Activated gamma-delta T cell (primary cell): ENCODE results near the gene SEC11A.
A peak's percentile ranks its signal among the peaks of the same experiment; 100 is the strongest.
"Not testable (repeated sequence)": the region's sequence is repeated elsewhere in the genome, so short reads cannot be mapped to it uniquely, and the experiment has no call there.

Experiments used
- DNase-seq: peaks from one replicate; lab custom pipeline; 2025; lab: John Stamatoyannopoulos, UW
- total RNA-seq, 2 donors: gene quantifications; one replicate each; lab custom pipeline; 2026; lab: John Stamatoyannopoulos, UW

SEC11A gene
- total RNA-seq: 59.5 to 80.3 reads per million in 2 donors

DNA sequence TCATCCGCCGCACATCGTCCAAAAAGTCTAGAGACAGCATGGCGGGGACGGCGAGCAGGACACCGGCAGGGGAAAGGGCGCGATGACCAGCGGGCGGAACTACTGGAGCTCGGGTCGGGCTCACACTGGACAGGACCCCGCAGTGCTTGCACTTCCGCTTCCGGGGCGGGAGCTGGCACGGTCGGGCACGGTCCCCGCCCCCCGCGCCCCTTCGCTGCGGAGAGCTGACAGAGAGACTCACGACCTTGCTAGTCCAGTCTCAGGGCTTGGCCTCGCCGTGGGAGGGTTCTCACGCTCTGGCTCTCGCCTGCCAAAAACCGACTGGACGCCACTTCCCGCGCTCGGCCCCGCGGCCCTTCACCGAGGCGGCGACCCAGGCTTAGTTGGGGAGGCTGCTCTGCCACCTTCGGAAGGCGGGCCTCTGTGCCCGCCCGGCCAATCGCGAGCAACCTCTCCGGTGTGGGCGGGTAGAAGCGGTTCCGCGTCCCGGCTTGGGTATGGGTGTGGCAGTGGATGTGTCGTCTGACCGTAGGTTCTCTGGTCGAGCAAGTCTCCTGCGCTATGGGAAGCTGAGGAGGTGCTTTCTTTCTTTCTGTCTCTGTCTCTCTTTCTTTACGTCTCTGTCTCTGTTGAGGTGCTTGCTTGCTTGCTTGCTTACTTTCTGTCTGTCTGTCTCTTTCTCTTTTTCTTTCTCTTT is at the start of gene SEC11A:
Gene SEC11A (minus strand): TSS at position 104 of the 697 bp plus-strand sequence. CDS start 64 bp downstream, at position 40.
- peak; percentile 82 for DNase-seq

DNA sequence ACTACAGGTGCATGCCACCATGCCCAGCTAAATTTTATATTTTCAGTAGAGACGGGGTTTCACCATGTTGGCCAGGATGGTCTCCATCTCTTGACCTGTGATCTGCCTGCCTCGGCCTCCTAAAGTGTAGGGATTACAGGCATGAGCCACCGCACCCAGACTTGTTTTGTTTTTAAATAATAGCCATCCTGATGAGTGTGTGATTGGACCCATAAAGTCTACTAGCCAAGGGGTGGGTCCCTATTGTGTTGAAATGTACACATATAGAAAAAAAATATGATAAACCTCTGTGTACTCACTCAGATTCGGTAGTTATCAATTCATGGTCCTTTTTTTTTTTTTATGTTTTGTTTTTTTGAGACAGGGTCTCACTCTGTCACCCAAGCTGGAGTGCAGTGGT is 49.7 kb upstream of the SEC11A start:
- no peak for DNase-seq

DNA sequence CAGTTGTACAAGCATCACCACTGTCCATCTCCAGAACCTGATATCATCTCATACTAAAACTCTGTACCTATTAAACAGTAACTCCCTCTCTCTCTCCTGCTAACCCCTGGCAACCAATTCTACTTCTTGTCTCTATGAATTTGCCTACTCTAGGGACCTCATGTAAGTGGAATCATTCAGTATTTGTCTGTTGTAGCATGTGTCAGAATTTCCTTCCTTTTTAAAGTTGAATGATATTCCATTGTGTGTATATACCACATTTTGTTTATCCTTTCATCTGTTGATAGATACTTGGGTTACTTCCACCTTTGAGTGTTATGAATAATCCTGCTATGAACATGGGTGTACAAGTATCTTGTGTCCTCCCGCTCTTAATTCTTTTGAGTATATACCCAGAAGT is 49.0 kb upstream of the SEC11A start:
- no peak for DNase-seq

DNA sequence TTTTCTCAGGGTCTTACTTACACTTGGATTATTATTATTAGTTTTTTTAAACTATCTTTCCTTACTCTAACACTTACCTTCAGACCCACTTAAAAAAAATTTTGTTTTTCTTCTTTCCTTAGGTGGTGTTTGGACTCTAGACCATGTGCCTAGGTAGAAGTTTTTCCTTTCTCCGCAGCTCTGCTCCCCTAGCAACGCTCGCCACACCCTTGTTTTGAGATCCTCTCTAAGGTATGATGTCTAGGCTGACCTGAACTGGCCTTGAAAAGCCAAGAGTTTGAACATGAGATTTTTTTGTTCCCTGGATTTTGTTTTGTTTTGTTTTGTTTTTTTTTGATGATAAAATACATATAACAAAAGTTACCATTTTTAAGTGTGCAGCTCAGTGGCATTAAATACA is 48.6 kb upstream of the SEC11A start:
- no peak for DNase-seq

DNA sequence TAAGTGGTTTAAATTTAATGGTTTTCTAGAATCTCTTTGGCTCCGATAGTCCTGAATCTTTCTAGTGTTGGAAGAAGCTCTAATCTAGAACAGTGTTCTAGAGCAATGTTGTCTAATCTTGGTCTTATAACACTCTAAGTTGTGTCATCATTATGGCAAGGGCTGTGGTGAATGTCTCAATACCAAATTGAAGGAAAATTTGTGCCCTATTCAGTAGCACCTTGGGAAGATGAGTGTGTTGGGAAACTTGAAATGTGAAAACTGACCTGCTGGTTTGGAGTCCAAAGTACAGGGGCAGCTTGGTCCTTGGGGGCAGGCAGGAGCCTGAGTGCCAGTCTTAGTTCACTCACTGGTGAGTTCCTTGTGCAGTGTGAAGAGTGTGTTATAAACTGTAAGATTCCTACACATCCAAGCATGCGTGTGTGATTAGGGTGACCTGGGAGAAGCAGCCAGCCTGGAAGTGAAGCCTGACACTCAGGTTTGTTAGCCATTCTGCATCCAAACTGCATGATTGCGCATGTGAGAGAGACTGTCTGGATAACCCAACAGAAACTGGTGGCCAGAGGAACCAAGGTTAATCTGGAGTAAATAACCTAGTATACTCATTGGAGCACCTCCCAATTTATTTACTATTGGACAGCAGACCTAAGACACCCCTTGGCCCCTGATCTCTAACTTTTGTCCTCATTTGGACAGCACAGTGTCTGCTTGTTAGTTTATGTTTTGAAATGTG is 47.1 kb upstream of the SEC11A start:
- no peak for DNase-seq

DNA sequence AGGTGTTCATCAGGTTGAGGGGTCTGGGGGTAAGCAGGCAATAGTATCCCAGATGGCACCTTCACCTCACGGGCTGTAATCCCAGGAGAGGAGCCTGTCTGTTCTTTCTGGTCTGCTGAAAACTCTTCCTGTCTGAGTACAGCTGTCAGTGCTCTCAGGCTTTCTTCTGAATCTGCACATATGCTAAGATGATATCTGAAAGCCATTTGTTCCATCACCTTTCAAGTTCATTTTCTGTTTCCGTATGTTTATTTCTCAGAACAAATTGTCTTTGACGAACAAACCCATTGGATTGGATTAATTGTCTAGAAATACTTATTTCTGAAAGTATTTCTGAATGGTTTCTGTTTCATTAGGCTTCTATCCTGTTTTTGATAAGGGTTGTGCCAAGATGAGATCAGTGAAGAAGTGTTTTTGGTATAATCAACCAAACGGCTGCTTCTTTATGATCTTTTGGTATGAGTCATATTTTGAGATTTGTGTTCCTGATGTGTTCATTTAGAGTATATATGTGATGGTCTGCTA is 45.7 kb upstream of the SEC11A start:
- DNase-seq: no peak

DNA sequence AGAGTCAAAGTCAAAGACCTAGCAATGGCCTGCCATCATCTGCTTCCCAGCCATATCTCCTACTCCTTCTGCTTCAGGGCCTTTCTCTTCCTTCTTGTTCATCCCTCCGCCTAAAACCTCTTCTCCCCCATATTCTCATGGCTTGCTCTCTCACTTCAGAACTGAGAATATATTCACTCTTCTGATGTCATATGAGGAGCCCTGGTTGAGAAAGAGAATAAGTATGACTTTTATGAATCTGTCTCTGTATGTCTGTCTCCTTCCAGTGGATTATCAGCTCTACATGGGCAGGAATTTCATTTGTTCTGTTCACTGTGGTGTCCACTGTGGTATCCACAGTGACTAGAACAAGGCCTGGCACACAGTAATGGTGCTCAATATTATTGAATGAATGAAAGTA is 44.3 kb upstream of the SEC11A start:
- no peak for DNase-seq

DNA sequence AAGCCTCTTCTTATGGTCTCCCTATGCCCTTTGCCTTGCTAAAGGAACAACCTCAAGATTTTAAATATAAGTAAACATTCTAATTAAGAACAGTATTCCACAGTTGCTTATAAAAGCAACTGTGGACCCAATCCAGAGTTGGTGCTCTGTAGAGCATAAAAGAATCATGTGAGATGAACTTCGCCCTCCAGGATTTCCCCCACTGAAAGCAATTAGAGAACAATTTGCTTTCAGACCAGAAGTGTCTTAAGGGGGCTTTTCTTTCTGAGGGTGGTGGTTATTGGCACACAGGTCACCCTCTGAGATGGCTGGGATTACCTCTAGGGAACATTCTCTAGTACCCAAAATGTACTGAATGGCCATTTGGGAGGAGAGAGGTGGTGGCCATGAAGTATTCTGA is 43.1 kb upstream of the SEC11A start:
- DNase-seq: no peak

DNA sequence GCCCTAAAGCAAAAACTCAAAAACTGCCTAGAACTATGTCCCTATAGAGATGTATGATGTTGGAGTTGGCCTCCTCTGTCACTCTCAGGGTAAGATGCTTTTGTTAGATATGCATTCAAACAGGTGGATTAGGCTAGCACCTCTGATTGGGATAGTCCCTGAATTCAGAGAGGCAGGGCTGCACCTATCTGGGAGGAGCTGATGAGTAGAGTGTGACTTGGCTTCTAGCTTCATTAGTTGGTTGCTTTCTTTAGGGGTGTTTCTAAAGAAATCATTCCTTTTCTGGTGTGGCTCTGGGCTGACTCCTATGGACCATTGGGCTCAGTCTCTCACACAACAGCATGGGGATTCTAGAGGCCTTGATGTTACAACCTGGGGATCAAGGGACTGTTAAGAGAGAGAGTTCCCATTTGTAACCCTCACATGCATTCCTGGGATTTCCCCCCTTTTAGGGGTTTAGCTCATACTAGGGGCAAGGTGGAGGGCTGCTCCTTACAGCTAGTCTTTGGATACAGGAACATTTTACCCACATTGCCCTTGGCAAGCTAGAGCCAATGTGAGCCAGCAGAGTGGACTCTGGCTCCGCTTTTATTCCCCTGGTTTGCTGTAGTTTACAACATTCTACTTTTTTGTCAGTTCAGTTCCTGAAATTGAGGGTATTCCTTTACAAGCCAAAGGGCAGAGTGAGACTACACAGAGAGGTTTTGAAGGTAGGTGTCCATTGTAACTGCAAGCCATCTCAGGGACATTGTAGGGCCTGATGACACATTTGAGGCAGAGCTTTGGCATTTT is 40.0 kb upstream of the SEC11A start:
- no peak for DNase-seq

DNA sequence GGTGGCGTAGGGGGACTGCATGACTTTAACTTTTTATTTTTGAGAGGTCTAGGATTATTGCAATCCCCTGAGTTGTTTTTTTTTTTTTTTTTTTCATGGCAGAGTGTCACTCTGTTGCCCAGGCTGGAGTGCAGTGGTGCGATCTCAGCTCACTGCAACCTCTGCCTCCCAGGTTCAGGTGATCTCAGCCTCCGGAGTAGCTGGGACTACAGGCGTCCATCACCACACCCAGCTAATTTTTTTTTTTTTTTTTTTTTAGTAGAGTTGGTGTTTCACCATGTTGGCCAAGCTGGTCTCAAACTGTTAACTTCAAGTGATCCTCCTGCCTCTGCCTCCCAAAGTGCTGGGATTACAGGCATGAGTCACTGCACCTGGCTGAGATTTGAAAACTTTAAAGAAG is 39.0 kb upstream of the SEC11A start:
- DNase-seq: not testable (repeated sequence)

DNA sequence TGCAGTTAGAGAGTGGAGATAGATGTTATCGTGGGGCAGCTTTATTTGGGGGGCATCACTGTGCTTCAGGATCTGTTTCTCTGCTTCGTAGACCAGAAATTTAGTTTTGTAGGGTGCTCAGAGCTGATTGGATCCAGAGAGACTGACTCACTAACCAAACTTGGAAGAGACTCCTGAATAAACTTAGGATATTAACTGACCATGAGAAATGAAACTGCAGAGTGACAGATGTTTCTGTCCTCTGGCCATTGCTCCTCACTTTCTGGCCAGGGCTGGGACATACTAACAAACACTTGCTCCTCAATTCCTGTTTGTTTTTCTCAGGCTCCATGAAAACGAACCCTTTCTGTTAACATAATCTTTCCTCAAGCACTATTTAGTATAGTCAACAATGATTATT is 36.8 kb upstream of the SEC11A start:
- DNase-seq: no peak

DNA sequence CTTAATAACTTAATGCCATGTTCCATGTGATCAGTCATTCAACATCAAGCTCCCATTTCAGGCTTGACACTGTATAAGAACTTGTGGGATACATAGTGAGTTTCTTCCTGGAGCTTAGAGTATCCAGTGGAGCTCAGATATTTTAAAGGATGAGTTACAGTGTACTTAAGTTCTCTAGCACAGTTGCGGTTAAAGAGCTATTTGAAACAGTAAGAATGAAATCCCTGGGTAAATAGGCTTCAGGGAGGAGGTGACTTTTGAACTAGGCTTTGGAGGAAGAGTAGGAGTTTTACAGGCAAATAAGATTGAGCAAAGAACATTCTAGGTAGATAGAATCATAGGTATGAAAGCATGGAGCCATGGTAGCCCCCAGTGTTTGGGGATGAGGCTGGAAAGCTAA is 36.3 kb upstream of the SEC11A start:
- no peak for DNase-seq

DNA sequence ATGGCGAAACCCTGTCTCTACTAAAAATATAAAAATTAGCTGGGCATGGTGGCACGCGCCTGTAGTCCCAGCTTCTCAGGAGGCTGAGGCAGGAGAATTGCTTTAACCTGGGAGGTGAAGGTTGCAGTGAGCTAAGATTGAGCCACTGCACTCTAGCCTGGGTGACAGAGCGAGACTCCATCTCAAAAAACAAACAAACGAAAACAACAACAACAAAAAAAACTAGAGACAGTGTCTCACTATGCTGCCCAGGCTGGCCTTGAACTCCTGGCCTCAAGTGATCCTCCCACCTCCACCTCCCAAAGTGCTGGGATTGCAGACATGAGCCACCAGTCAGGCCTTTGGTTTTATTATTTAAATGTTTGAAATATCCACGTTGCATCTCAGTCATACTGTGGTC is 35.8 kb upstream of the SEC11A start:
- DNase-seq: not testable (repeated sequence)

DNA sequence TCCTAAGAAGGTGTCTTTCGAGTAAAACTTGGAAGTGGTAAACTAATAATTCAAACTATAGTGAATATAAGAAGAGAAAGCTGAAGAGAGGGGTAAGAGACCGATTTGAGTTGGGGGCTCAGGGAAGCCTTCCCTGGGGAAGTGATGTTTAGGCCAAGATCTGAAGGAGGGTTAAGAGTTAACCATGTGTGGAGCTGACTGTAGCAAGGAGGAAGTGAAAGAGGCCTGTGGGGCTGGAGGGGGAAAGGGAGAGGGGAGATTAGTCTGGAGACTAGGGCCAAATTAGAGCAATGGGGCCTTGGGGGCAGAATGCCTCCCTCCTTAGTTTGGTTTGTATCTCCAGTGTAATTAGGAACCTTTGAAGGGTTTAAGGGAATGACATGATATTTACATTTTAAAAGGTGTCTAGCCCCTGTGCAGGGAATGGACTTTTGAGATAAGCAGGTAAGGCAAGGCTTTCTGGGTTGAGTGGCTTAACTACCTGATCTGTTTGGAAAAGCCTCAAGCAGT is 34.7 kb upstream of the SEC11A start:
- DNase-seq: no peak

DNA sequence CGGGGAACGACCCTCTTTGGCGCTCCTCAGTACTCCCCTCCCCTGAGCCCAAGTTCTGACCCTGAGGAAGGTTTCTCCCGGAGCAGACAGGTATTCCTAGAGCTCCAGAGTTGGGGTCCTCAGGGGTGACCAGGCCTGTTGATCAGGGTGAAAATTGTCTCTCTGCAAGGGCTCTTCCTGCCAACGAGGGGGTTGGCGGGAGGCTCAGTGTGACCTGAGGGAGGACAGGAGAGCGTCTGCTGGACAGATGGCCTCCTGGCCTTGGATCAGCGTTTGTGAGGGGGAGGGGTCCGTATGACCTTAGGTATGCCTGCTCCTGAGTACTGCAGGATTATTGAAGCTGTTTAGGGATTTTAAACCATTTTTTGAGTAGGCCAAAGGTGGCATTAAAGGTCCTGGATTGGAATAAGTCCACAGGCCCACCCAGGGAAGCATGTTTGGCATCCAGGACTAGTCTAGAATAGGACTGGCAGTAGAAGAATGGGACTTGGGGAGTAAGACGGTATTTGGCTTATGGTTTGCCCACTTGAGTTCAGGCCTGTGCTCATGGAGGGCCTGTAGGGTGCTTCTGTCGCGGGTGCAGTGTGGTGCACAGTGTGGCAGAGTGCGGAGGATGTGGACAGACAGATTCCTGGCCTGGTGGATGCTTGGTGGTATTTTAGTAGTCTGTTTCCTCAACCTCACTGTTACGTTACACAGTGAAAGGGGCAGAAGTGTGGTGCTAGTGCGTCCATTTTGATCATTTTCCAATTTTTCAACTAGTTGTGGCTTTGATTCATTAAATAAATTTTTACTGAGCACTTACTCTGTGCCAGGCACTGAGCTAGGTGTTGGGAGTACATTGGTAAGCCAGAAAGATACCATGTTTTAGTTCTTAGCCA is 33.4 kb upstream of the SEC11A start:
- DNase-seq: peak; percentile 10

DNA sequence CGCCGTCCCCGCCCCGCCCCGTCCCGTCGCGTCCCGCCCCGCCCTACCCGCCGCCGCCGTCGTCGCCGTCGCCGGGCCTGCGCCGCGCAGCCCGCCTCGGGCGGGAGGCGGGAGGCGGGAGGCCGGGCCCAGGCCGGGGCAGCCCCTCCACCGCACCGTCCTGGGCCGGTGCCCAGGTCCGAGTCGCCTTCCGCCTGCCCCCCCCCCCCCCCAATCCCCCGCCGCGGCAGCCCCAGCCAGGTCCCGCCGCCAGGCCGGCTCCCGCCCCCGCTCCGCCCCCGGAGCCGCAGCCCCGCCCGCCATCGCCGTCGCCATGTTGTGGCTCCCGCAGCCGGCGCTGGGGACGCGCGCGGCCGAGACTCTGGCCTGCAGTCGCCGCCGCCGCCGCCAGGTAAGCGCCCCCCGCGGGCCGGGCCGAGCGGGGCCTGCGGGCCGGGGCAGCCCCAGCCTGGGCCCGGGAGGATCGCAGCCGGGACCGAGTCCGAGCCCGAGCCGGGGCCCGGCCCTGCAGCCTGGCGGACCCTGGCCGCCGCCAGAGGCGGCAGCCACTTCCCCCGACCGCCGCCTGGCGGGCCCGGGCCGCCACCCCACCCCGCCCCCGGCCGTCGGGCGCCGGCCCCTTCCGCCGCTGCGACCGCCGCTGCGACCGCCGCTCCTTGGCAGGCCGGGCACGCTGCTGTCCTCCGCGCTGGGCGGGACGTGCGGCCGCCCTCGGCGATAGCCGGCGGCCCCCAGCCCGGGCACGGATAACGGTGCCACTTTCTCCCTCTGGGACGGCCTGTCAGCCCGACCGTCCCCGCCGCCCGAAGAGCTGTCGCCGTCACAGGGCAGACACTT is 32.6 kb upstream of the SEC11A start, which contains the start of gene ZNF592:
Gene ZNF592 (plus strand): TSS at position 319 of the 837 bp plus-strand sequence. CDS start 34,084 bp downstream, outside the sequence.
- peak; percentile 76 for DNase-seq

DNA sequence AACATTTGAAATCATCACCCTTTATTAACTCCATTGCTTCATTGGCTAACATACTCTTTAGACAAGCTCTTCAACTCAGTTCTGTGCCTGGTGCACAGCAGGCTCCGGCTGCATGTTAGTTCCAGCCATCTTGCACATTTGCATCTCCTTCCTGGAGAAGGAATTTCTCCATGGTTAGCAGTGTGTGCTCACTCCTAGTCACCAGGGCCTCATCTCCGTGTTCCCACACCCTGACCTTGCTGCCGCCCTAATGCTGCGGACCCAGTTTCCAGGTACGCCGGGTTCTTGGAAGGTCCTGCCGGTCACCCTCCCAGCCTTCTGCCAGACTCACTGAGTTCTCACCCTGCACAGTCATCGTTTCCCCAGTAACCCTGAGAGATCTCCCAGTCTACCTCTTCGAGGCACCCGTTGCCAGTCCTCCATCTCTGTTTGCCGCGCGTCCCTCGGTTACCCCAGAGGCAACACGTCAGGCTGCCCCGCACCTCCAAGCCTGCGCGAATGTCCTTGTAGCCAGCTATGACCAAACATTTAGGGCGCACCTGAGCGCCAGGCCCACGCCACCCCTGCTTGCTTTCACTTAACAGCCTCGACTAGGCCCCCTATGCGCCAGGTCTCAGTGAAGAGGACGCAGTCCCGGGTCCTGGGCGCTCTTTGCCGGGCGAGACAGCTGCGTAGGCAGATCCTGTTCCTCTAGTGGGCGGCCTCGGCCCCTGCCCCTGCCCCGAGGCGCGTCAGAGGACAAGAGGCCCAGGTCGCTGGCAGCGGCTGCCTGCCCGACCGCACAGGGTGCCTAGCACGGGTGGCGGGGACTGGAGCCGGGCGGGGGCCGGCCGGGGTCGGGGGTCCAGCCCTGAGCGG is 31.7 kb upstream of the SEC11A start:
- DNase-seq: peak; percentile 63

DNA sequence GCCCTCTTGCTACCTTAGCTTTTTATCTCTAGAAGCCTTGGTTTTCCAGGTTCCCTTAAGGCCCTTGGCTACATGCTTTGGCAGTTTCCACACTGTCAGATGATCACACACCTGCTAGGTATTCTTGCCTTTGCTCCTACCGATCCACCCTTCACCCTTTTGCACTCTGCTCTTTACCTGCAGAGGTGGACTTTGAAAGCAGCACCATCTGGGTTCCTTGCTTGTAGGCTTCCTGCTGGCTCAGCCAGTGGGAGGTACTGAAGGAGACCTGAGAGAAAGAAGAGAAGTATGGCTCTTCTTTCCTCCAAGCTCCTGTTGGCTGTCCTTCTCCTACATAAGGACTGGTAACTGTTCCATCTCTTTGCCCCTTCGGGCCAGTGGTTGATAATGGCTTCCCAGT is 25.2 kb upstream of the SEC11A start:
- no peak for DNase-seq

DNA sequence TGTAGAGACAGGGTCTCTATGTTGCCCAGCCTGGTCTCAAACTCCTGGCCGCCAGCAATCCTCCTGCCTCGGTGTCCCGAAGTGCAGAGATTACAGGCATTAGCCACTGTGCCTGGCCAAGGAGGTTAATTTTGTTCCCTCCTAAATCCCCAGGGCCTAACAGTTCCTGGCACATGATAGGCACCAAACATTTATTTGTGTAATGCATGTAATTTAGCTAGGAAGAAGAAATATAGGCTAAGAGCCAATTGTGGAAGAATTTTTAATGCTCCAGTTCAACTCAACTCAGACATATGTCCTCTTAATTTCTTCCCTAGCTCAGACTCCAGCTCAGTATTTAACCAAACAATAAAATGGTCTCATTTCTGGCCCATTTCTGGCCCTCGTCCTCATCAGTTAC is 24.8 kb upstream of the SEC11A start:
- no peak for DNase-seq
